Activated CD8-positive, alpha-beta memory T cell treated with anti-CD3 and anti-CD28 coated beads, Interleukin-2, amount 50 U/mL, for 48 hours (primary cell): ENCODE data around the gene HSD3B2.
"Not testable (repeated sequence)": the region's sequence is repeated elsewhere in the genome, so short reads cannot be mapped to it uniquely, and the experiment has no call there.

Experiments
- DNase-seq: peaks from one replicate; pipeline ENCODE4 v3.0.0-alpha.2; 2020

Gene HSD3B2

DNA sequence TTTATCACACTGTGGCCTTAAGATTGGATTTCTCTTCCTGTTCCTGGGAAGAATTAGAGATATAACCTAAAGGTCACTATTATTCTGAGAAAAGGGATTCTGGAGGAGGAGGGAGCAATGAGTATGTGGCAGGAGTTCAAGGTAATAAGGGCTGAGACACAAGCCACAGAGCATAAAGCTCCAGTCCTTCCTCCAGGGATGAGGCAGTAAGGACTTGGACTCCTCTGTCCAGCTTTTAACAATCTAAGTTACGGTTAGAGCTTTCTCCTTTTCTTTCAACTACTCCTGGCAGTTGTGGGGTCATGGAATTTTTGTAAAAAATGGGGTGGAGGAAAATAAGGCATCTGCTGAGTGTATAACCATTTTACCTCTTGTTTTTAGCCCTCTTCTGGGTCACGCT is at the start of gene HSD3B2:
TSS of gene HSD3B2 (plus strand) at position 201 of the 400 bp plus-strand sequence. CDS start 270 bp downstream, outside the sequence.
- DNase-seq, result no peak

- DNase-seq, result no peak
Observed at GRCh38 chr1:119366424-119366823, 48.5 kb upstream of the HSD3B2 start.

DNA sequence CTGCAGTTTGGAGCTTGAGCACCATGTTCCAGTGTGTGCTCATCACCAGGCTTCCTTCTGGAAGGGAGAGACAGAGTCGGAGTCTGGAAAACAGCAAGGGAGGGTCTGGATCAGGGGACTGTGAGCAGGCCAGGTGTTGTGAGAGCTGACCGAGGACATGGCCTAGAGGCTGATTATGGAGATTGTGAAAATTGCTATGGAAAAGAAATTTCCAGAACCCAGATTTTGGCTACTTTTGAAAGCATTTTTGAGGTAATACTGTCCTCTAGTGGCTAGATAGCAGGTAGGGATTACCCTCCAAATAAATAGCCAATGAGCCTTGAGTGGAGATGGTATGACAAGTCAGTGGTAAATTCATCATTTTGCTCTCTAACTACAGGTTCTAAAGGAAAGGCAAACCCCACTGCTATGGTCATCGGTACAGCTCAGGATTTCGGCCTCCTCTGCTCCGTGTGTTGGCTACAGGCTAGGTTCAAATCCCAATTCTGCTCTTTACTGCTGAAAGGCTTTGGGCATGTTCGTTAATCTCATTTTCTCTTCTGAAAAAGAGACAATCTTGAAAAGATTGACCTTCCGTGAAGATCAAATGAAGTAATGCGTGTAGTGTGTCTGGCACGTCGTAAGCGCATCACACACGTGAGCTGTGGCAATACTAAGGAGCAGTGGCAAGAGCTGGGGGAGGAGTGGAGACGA is 47.4 kb upstream of the HSD3B2 start:
- DNase-seq, result no peak

GRCh38 chr1:119368554-119368953 is 46.4 kb upstream of the HSD3B2 start, which contains the start of gene HAO2:
Gene HAO2 (plus strand): TSS chr1:119368785. CDS start chr1:119381086, 12,301 bp downstream.
- no peak for DNase-seq

- DNase-seq, result no peak
Observed at GRCh38 chr1:119370748-119371147, 44.2 kb upstream of the HSD3B2 start.

DNA sequence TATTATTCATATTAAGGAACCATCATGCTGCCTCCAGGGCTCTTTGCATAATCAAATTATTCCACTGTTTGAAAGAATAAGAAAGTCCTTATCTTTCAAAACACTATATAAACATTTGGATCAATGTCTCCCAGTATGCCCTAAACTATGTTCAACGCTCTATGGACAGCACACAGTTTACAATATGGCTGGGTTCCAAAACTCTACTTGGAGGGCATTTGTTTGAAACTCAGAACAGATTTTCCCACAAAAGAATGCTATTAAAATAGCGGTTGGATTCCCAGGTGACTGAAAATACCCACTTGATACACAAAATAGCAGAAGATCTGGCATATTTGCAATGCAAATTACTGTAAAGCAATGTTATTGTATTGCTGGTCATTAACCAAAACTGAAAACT is 43.1 kb upstream of the HSD3B2 start:
- no peak for DNase-seq

DNA sequence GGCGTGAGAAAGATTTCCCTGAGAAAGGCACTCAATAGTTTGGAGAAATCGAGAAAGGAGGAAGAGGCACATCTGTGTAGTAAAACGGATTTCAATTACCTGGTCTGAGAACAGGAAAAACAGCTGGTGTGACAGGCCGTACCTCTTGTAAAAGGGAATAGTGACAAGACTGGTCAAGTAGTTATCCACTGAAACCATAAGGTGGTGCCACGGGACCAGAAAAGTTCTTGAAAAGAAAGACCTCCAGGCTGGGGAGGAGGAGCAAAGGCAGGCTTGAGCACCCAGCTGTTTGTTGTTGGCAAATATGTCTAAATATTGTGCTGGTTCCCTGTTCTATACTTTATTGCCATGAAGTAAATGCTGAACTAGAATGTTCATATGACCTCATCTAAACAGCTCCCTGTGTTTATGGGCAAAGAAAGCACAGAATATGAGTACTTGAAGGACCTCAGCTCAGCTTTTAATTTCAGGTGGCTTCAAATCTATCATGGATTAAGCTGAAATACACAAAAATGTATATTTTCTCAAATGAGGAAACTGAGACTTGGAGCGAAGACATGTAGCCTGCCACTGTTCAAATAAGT is 42.4 kb upstream of the HSD3B2 start:
- no peak for DNase-seq

DNA sequence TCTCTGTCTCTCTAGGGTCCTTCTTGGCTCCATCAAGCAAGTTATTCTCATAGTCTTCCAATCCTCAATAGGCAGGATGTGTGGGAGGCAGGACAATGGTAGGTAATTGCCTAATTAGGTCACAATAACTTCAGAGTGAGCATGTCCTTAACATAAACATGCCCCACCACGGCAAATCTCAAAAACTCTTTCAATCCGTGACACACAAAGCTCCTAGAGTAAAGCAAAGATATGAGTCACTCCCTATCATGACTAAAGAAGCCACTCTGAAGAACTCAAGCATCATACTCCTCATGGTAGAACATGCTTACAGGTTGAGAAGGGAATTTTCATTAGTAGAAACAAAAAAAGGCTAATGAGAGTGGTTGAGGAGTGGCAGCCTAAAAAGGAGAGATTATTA is 41.5 kb upstream of the HSD3B2 start:
- no peak for DNase-seq

DNA sequence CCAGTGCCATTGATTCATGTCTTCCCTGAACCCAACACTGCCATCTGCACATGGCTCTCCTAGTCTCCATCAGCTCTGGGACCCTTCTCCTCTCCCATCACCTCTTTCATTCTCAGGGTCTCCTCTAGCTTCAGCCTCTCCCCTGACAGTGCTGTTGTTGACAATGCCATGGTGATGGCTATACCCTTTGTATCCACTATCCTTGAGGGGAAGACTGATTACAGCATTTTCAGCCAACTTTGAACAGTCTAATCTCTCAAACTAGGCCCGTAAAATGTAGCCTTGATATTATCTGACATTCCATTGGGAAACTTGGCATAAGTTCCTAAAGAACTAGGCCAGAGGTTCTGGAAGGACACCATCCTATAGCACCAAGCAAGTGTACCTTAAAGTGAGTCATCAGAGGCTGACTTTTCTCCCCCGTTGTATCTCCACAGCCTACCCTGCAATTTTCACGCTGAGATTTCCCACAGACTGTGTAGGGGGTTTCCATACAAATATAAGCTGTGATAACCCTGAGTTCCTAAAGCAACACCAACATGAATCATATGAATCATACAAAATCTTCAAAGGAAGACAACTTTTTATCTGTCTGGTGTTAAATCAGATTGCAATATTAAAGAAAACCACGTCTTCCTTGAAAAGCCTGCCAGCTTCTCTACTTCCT is 40.6 kb upstream of the HSD3B2 start:
- no peak for DNase-seq

DNA sequence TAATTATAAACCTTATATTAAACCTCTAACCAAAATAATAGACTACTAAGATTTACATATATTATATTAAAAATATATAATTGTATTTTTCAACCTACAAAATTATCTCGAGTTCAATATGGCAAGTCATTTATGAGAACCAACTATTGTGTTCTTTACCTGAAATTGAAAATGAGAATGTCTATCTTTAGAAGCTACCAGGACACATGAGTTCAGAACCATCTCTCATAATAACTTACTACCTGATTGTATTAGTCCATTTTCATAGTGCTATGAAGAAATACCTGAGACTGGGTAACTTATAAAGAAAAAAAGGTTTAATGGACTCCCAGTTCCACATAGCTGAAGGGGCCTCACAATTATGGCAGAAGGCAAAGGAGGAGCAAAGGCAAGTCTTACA is 39.6 kb upstream of the HSD3B2 start:
- DNase-seq, result no peak

DNA sequence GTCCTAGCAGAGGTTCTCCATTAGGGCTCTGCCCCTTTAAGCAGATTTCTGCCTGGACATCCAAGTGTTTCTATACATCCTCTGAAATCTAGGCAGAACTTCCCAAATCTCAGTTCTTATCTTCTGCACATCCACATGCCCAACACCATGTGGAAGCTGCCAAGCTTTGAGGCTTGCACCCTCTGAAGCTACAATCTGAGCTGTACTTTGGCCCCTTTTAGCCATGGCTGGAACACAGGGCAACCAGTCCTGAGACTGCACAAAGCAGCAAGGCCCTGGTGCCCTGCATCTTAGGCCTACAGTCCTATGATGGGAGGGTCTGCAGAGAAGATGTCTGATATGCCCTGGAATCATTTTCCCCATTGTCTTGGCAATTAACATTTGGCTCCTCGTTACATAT is 38.4 kb upstream of the HSD3B2 start:
- DNase-seq, result no peak

- DNase-seq, result not testable (repeated sequence)
Observed at GRCh38 chr1:119377594-119377993, 37.4 kb upstream of the HSD3B2 start.

DNA sequence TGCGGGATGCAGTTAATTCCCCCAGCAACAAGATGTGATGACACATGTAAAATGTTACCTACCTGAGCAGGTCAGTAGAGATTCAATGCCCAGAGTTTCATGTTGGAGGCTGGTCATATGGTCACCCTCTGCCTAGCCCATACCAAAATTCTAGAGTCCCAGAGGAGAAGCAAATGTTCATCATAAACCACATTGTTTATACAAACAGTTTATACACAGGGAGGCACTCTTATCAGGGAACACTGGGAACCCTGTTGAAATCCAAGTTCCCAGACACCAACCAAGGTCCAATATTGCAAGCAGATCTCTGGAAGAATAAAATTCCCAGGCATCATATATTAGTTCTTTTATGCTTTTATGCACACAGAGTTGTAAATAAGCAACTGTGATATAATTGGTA is 35.8 kb upstream of the HSD3B2 start:
- no peak for DNase-seq

DNA sequence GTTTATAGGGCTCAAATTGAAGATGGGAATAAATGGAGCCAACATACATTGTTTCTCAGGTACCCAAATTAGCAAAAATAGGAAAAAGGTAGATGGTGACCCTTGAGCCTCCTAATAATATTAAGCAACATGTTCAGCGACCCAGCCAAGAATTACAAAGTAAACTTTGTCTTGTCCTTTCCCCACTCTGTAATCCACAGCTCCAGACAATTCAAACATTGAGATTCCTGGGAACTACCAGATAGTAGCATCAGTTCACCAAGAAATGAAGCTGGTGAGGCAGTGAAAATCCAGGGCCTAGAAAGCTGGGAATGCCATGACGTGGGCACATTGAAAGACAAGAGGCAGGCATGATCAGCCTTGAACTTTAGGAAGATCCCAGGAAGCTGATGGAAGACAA is 34.6 kb upstream of the HSD3B2 start:
- DNase-seq, result no peak

DNA sequence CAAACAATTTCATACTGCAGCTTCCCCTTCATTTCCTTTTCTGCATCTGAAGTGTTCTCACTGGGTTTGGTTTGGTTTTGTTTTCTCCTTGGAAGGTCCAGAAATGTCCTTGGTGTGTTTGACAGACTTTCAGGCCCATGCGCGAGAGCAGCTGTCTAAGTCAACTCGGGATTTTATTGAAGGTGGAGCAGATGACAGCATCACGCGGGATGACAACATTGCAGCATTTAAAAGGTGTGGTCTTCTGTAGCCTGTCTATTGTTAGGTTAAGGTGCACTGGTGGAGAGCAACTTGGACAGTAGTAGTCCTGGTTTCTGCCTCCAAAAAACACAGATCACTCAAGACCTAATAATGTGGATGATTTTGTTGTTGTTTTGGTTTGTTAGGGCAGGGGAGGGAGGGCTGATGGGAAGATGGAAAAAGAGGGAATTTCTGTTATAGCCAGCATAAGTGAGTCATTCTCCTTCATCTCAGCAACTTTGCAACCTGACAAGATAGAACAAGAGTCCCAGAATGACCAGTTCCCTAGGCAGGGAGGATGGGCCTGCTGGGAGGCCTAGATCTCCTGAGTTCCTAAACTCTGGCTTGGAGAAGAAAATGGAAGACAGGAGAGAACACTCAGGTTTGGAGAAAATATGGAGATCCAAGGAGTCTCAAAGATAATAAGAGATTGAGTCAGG is 33.8 kb upstream of the HSD3B2 start:
- DNase-seq, result no peak

DNA sequence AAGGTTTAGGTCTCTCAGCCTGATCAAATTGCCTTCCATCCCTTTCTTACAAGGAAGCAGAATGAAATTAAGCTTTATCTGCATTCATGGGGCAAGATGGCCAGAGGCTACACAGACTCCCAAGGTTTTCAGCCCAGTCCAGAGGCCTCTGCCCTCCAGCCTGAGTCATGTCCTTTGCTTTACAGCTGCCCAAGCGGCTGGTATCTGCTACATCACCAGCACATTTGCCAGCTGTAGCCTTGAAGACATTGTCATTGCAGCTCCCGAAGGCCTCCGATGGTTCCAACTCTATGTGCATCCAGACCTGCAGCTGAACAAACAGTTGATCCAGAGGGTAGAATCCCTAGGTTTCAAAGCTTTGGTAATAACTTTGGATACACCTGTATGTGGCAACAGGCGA is 30.4 kb upstream of the HSD3B2 start:
- no peak for DNase-seq

- no peak for DNase-seq
Observed at GRCh38 chr1:119385650-119386049, 29.3 kb upstream of the HSD3B2 start.

DNA sequence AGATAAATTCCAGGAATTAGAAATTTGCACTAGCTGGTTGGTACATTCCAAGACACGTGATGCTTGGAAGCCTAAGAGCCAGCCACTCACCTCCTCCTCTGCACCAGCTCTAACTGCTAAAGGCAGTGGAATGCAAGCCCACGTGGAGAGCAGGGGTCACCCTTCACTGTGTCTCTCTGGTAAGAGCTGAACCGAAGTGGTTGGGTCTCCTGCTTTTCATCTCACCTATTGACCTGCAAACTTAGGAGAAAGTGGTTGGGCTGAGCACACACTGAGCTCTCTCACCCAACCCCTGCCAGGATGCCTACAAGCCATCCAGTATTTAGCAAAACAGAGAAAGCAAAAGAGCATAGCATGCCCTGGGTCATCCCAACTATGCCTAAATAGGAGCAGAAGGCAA is 27.1 kb upstream of the HSD3B2 start:
- no peak for DNase-seq

GRCh38 chr1:119388450-119388849 is 26.5 kb upstream of the HSD3B2 start:
- DNase-seq, result no peak

- DNase-seq, result no peak
Observed at GRCh38 chr1:119390526-119390925, 24.4 kb upstream of the HSD3B2 start.

- no peak for DNase-seq
Observed at GRCh38 chr1:119391749-119392148, 23.2 kb upstream of the HSD3B2 start.

DNA sequence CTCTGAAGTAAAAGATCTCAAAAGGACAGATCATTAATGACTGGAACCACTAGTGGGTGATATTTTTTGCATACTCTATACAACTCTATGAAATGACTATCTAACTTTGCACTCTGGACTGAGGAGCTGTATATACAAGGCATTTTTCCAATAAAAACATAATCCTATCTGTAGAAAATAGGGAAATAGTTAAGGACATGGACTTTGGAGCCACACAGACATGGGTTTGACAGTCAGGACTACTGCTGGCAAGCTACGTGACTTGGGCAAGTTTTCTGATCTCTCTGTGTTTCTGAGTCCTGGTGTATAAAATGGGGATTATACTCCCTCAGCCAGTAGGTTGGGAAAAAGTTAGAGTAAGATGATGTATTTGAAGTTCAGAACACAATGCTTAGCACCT is 20.9 kb upstream of the HSD3B2 start:
- no peak for DNase-seq

GRCh38 chr1:119396982-119397381 is 18.0 kb upstream of the HSD3B2 start:
- no peak for DNase-seq

DNA sequence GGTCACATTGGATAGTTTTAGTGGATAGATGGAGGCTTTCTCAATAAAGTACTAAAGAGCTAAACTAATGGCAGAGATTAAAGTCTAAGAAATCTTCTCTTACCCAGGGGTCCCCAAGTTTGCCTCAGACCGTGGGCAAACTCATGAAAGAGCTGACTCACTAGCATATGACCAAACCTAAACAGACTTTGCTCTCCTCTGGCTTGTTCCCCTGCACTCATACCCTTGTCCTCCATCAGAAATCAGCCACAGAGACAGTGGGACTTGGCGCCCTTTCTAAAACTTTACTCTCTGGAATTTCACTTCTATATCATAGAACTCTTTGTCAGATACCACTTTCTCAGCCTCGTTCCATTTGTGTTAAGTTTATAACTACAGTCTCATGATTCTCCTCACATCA is 17.0 kb upstream of the HSD3B2 start:
- no peak for DNase-seq
